K562 treated with DMSO at 1 percent for 12 hours (cell line): ENCODE measurements around the gene RBMY1D. TPM values are rescaled to one million over a fixed set of nuclear protein-coding genes. Genes with fewer than 3 reads are reported as not detected.

ENCODE experiments used
- total RNA-seq: library from RNA; unstranded; fragments of 300-600 nt; gene quantifications from 2 replicates; pipeline ENCODE4 v1.2.3, GENCODE V29; 2022; ENCODE audit not compliant: insufficient read depth

RBMY1D gene
- not detected in 2 replicates for total RNA-seq

DNA sequence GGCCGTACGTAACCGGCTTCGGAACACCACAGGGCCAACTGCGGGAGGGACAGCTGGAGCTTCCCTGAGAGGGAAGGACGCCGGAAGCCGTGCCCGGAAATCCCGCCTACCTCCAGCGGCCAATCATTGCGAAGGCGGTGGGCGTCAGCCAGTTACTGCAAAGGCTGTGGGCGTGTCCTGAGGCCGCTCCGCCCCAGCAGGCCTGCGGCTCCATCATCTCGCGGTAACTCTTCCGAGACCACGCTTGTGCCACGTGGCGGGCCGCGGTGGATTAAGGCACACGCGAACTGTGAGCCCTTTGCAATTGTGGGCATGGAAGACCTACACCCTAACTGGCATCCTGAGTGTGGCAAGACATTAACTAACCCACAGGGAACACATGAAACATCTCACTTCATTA, at the start of gene RBMY1D:
RBMY1D (minus strand) TSS at position 101 of the 400 bp plus-strand sequence. CDS start 2,013 bp downstream, outside the sequence.

GRCh38 chrY:21917932-21918331, 23.6 kb upstream of the RBMY1D start, which contains the start of gene RBMY1E:
TSS of gene RBMY1E (minus strand) at chrY:21918032. CDS start at chrY:21916054, 1,978 bp downstream.

Other genes starting within 250 kb of the RBMY1D start
- not detected in 2 replicates for gene RBMY1E, start 23.5 kb upstream of the RBMY1D start, total RNA-seq